Measurements from ENCODE around the gene KCNE4.

DNA sequence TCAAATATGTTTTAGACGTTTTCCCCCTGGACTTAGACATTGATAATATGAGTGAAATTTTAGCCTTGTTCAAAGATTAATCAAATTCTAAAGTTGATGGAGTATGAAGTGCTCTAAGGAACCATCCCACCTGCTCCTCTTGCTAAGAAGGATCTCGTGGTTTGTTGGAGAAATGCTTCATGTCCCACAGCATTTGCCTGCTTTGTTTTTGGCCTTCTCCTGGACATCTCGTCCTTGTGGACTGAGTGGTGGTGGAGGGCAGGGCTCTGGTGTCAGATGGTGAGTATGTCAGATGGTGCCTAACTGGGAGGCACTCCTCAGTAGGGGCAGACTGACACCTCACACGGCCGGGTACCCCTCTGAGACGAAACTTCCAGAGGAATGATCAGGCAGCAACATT lies 39.7 kb upstream of the KCNE4 start:
- TF ChIP-seq, protein P1, sequence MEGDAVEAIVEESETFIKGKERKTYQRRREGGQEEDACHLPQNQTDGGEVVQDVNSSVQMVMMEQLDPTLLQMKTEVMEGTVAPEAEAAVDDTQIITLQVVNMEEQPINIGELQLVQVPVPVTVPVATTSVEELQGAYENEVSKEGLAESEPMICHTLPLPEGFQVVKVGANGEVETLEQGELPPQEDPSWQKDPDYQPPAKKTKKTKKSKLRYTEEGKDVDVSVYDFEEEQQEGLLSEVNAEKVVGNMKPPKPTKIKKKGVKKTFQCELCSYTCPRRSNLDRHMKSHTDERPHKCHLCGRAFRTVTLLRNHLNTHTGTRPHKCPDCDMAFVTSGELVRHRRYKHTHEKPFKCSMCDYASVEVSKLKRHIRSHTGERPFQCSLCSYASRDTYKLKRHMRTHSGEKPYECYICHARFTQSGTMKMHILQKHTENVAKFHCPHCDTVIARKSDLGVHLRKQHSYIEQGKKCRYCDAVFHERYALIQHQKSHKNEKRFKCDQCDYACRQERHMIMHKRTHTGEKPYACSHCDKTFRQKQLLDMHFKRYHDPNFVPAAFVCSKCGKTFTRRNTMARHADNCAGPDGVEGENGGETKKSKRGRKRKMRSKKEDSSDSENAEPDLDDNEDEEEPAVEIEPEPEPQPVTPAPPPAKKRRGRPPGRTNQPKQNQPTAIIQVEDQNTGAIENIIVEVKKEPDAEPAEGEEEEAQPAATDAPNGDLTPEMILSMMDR (IDR thresholded peaks at IDR 0.05; ENCODE audit: low read depth, low read length, missing input control), result no peak
- TF ChIP-seq EGR1 (IDR thresholded peaks at IDR 0.05; ENCODE audit: low read depth in 2 of 2) (no peak), SP1 (IDR thresholded peaks at IDR 0.05) (no peak), RAD21 (IDR thresholded peaks at IDR 0.05) (no peak), YY1 (IDR thresholded peaks at IDR 0.05) (no peak)
- TF ChIP-seq, protein P2, sequence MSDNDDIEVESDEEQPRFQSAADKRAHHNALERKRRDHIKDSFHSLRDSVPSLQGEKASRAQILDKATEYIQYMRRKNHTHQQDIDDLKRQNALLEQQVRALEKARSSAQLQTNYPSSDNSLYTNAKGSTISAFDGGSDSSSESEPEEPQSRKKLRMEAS (IDR thresholded peaks at IDR 0.05), result no peak

Data from liver (tissue), 3 donors.